Chondrocyte (in vitro differentiated cells): ENCODE measurements around the gene HAUS6. TPM values are rescaled to one million over a fixed set of nuclear protein-coding genes. Genes with fewer than 3 reads are reported as not detected.

Experiments
- DNase-seq: peaks from one replicate; pipeline ENCODE4 v3.0.0; 2021; ENCODE audit warnings: mixed read lengths, low spot score
- H3K27ac Mint-ChIP-seq: one replicate; pipeline ENCODE4 v1.8.0; 2021; ENCODE audit warnings: mild to moderate bottlenecking, moderate library complexity, mixed read lengths; ENCODE audit not compliant: unreplicated experiment
- H3K27me3 Mint-ChIP-seq: 2 replicates; pipeline ENCODE4 v1.8.0; 2021; ENCODE audit warnings: low read depth, mixed read lengths
- H3K36me3 Mint-ChIP-seq: 2 replicates; pipeline ENCODE4 v1.8.0; 2021; ENCODE audit warnings: low read depth, mixed read lengths
- H3K4me1 Mint-ChIP-seq: 2 replicates; pipeline ENCODE4 v1.8.0; 2021; ENCODE audit warnings: low read depth, mild to moderate bottlenecking, mixed read lengths
- H3K4me3 Mint-ChIP-seq: one replicate; pipeline ENCODE4 v1.8.0; 2021; ENCODE audit warnings: mild to moderate bottlenecking, moderate library complexity, mixed read lengths; ENCODE audit not compliant: unreplicated experiment
- H3K9me3 Mint-ChIP-seq: 2 replicates; pipeline ENCODE4 v1.8.0; 2021; ENCODE audit warnings: low read depth, mixed read lengths
- total RNA-seq: library from RNA; stranded (reverse); gene quantifications from 3 replicates; pipeline ENCODE4 v1.2.1, GENCODE V29; 2021
- TF ChIP-seq, protein P1 (sequence below): fragments of 200-600 bp; sonication (generic); IDR thresholded peaks from 2 replicates; pipeline ENCODE4 v1.5.0; 2021; ENCODE audit warnings: antibody characterized with exemption, mild to moderate bottlenecking, moderate library complexity

HAUS6 gene
- total RNA-seq, 1 donor from 2014 or later: 6.1 TPM

GRCh38 chr9:19049917-19050636, 52.6 kb downstream of the HAUS6 start:
- Mint-ChIP-seq H3K9me3 (no peaks in the 10 kb centered on the region), H3K36me3 (no peaks in the 10 kb centered on the region), H3K27me3 (no peaks in the 10 kb centered on the region), H3K4me3 (peak overlapping the region; percentile 87), H3K27ac (peak overlapping the region; percentile 96), H3K4me1 (peaks cover 39% of the 10 kb centered on the region)
- no peak for DNase-seq
- TF ChIP-seq, protein P1, sequence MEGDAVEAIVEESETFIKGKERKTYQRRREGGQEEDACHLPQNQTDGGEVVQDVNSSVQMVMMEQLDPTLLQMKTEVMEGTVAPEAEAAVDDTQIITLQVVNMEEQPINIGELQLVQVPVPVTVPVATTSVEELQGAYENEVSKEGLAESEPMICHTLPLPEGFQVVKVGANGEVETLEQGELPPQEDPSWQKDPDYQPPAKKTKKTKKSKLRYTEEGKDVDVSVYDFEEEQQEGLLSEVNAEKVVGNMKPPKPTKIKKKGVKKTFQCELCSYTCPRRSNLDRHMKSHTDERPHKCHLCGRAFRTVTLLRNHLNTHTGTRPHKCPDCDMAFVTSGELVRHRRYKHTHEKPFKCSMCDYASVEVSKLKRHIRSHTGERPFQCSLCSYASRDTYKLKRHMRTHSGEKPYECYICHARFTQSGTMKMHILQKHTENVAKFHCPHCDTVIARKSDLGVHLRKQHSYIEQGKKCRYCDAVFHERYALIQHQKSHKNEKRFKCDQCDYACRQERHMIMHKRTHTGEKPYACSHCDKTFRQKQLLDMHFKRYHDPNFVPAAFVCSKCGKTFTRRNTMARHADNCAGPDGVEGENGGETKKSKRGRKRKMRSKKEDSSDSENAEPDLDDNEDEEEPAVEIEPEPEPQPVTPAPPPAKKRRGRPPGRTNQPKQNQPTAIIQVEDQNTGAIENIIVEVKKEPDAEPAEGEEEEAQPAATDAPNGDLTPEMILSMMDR: no peak

DNA sequence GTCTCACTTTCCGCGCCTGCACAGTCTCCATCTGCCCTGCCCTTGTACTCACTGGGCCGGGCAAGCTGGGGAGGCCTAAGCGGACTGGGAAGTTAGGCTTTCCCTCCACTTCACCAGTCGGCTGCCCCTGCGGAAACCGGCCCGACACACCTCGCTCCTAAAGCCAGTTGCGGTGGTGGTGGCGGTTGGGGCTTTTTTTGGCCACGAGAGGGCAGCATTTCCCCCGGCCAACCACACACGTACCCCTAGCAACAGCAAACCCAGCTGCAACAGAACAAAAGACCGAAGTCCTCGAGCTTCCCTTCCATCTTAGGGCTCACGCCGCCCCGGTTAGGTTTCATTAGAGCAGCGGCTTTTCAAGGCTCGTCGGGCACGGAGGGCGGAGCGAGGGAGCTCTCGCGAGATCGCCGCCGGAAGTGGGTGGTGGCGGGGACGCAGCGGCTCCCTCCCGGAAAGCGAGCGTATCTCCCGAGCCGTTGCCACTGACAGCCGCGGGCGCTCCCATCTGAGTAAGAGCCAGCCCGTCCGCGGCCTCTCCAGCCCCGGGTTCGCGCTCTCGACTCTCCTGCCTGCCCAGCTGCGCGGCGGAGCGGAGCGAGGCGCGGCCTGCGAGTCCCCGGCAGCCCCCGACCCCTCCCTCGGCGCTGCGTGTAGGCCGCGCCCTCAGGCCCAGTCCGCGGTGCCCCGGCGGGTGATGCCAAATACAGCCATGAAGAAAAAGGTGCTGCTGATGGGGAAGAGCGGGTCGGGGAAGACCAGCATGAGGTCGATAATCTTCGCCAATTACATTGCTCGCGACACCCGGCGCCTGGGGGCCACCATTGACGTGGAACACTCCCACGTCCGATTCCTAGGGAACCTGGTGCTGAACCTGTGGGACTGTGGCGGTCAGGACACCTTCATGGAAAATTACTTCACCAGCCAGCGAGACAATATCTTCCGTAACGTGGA, 53.5 kb downstream of the HAUS6 start, which contains the start of gene RRAGA:
Gene RRAGA, plus strand, starts transcription at position 462 of the 951 bp plus-strand sequence. Its CDS starts 233 bp downstream, at position 695.
- Mint-ChIP-seq H3K4me1 (peaks cover 39% of the 10 kb centered on the region), H3K36me3 (no peaks in the 10 kb centered on the region), H3K27ac (peak within 1 kb of the TSS; percentile 96), H3K9me3 (no peaks in the 10 kb centered on the region), H3K27me3 (no peaks in the 10 kb centered on the region), H3K4me3 (peak within 1 kb of the TSS; percentile 87)
- TF ChIP-seq, protein P1: peak; percentile 98
- peak; percentile 96 for DNase-seq

- no peaks in the 10 kb centered on the region for H3K36me3 Mint-ChIP-seq
- no peak overlapping the region for H3K4me3 Mint-ChIP-seq
- H3K27ac Mint-ChIP-seq: no peak overlapping the region
These were observed 66.1 kb downstream of the HAUS6 start for GRCh38 chr9:19036611-19037010.

DNA sequence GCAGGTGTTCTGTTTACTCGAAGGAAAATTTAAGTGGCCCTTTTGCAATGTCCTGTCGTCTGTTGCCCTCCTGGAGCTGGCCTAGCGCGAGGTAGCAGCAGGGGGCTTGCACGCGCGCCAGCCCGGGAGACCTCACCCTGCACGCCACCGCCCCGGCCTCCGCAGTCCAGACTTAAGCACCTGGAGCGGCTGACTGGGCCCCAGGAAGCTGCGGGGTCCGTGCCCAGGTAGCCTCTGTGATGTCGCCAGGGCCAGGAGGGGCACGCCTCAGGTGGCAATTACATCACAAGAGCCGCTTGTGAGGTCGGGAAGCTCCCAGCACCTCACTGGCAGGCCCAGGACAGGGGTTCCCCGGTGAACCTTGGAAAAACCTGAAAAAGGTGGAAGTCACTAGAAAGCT, 69.7 kb downstream of the HAUS6 start, which contains the start of gene SAXO1:
Gene SAXO1, minus strand, starts transcription at position 195 of the 400 bp plus-strand sequence. CDS start 301 bp downstream, outside the sequence.
- Mint-ChIP-seq H3K27me3 (peaks cover 5% of the 10 kb centered on the region), H3K4me1 (no peaks in the 10 kb centered on the region), H3K4me3 (no peak within 1 kb of the TSS), H3K36me3 (no peaks in the 10 kb centered on the region), H3K9me3 (peaks cover 6% of the 10 kb centered on the region), H3K27ac (no peak within 1 kb of the TSS)
- no peak for DNase-seq
- TF ChIP-seq, protein P1: no peak

More at GRCh38 chr9:19036611-19037010, 66.1 kb downstream of the HAUS6 start:
- no peak for DNase-seq
- TF ChIP-seq, protein P1: peak; percentile 10
- H3K9me3 Mint-ChIP-seq: peaks cover 13% of the 10 kb centered on the region
- no peaks in the 10 kb centered on the region for H3K4me1 Mint-ChIP-seq
- H3K27me3 Mint-ChIP-seq: no peaks in the 10 kb centered on the region

DNA sequence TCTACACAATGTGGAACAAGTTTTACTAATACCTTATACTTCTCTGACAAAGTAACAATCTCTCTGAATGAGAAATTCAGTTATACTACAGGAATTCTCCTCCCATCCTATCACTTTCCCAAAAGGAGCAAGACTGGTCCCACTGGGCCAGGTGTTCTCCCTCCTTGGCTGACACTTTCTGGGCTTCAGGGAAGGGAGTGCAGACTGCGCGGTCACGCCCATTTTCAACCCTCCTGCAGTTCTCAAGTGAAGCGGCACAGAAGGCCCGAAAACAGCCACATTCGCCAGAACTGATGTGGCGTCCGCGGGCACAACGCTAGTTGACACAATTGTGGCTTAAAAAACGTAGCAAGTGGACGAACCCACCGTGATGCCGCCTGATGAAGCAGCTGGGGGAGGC, 70.3 kb downstream of the HAUS6 start:
- H3K36me3 Mint-ChIP-seq: no peaks in the 10 kb centered on the region
- TF ChIP-seq, protein P1: no peak
- H3K9me3 Mint-ChIP-seq: peaks cover 6% of the 10 kb centered on the region
- no peak overlapping the region for H3K27ac Mint-ChIP-seq
- H3K4me3 Mint-ChIP-seq: no peak overlapping the region
- DNase-seq: no peak
- H3K4me1 Mint-ChIP-seq: no peaks in the 10 kb centered on the region
- H3K27me3 Mint-ChIP-seq: peaks cover 5% of the 10 kb centered on the region
